Liver (tissue), 3 donors: ENCODE results near the gene SEC24C.

ENCODE experiments used
- EGR1 ChIP-seq, 2 donors: IDR thresholded peaks; 2 replicates each; pipeline ENCODE4 v1.6.1; 2016 to 2018; ENCODE audit warnings: antibody characterized with exemption in 2 of 2, low read depth in 2 of 2
- GABPA ChIP-seq, 2 donors: IDR thresholded peaks in 1 of 2; conservative IDR thresholded peaks in 1 of 2; 2 replicates each; pipeline ENCODE4 v1.6.1; 2016; ENCODE audit warnings: antibody characterized with exemption in 2 of 2, mild to moderate bottlenecking in 1 of 2, moderate library complexity in 1 of 2
- RAD21 ChIP-seq, 2 donors: IDR thresholded peaks; 2 replicates each; pipeline ENCODE4 v1.6.1; 2016; ENCODE audit warnings: antibody characterized with exemption in 2 of 2, mild to moderate bottlenecking in 2 of 2
- SP1 ChIP-seq: IDR thresholded peaks from 2 replicates; pipeline ENCODE4 v1.6.1; 2018; ENCODE audit warnings: antibody characterized with exemption, mild to moderate bottlenecking
- TAF1 ChIP-seq: conservative IDR thresholded peaks from 2 replicates; pipeline ENCODE4 v1.6.1; 2016; ENCODE audit warnings: antibody characterized with exemption, mild to moderate bottlenecking
- YY1 ChIP-seq: IDR thresholded peaks from 2 replicates; pipeline ENCODE4 v1.6.1; 2016; ENCODE audit warnings: antibody characterized with exemption, mild to moderate bottlenecking
- TF ChIP-seq, protein P1 (sequence below): fragments of 150-350 bp; IDR thresholded peaks from 2 replicates; pipeline ENCODE4 v1.5.1; 2017; ENCODE audit warnings: improper control_type of control experiment, low read depth, low read length; ENCODE audit not compliant: missing input control
- TF ChIP-seq, protein P2 (sequence below): IDR thresholded peaks from 2 replicates; pipeline ENCODE4 v1.6.1; 2016; ENCODE audit warnings: antibody characterized with exemption
- TF ChIP-seq, protein P3 (sequence below): IDR thresholded peaks from 2 replicates; pipeline ENCODE4 v1.6.1; 2016; ENCODE audit warnings: antibody characterized with exemption, mild to moderate bottlenecking
- TF ChIP-seq, protein P4 (sequence below): IDR thresholded peaks from 2 replicates; pipeline ENCODE4 v1.6.1; 2016; ENCODE audit warnings: antibody characterized with exemption
- TF ChIP-seq, protein P5 (sequence below): IDR thresholded peaks from 2 replicates; pipeline ENCODE4 v1.6.1; 2016; ENCODE audit warnings: antibody characterized with exemption
- donor health status: healthy.
- donor health status: healthy.

DNA sequence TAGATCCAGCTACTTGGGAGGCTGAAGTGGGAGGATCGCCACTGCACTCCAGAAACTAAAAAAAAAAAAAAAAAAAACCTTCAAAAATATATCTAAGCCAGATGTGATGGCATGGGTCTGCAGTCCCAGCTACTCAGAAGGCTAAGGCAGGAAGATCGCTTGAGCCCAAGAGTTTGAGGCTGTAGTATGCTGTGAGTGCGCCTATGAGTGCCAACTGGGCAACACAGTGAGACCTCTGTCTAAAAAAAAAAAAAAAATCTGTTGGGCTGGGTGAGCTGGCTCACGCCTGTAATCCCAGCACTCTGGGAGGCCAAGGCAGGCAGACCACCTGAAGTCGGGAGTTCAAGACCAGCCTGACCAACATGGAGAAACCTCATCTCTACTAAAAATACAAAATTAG lies 34.8 kb downstream of the SEC24C start:
- TF ChIP-seq EGR1 (IDR thresholded peaks at IDR 0.05; ENCODE audit: low read depth in 2 of 2) (no peak), TAF1 (no peak), GABPA (IDR thresholded peaks at IDR 0.05 in 1 of 2, conservative IDR thresholded peaks at IDR 0.05 in 1 of 2) (no peak), RAD21 (IDR thresholded peaks at IDR 0.05) (no peak), SP1 (no peak), YY1 (no peak)
- TF ChIP-seq, protein P1, sequence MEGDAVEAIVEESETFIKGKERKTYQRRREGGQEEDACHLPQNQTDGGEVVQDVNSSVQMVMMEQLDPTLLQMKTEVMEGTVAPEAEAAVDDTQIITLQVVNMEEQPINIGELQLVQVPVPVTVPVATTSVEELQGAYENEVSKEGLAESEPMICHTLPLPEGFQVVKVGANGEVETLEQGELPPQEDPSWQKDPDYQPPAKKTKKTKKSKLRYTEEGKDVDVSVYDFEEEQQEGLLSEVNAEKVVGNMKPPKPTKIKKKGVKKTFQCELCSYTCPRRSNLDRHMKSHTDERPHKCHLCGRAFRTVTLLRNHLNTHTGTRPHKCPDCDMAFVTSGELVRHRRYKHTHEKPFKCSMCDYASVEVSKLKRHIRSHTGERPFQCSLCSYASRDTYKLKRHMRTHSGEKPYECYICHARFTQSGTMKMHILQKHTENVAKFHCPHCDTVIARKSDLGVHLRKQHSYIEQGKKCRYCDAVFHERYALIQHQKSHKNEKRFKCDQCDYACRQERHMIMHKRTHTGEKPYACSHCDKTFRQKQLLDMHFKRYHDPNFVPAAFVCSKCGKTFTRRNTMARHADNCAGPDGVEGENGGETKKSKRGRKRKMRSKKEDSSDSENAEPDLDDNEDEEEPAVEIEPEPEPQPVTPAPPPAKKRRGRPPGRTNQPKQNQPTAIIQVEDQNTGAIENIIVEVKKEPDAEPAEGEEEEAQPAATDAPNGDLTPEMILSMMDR: no peak
- TF ChIP-seq, protein P2, sequence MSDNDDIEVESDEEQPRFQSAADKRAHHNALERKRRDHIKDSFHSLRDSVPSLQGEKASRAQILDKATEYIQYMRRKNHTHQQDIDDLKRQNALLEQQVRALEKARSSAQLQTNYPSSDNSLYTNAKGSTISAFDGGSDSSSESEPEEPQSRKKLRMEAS: no peak
- TF ChIP-seq, protein P3, sequence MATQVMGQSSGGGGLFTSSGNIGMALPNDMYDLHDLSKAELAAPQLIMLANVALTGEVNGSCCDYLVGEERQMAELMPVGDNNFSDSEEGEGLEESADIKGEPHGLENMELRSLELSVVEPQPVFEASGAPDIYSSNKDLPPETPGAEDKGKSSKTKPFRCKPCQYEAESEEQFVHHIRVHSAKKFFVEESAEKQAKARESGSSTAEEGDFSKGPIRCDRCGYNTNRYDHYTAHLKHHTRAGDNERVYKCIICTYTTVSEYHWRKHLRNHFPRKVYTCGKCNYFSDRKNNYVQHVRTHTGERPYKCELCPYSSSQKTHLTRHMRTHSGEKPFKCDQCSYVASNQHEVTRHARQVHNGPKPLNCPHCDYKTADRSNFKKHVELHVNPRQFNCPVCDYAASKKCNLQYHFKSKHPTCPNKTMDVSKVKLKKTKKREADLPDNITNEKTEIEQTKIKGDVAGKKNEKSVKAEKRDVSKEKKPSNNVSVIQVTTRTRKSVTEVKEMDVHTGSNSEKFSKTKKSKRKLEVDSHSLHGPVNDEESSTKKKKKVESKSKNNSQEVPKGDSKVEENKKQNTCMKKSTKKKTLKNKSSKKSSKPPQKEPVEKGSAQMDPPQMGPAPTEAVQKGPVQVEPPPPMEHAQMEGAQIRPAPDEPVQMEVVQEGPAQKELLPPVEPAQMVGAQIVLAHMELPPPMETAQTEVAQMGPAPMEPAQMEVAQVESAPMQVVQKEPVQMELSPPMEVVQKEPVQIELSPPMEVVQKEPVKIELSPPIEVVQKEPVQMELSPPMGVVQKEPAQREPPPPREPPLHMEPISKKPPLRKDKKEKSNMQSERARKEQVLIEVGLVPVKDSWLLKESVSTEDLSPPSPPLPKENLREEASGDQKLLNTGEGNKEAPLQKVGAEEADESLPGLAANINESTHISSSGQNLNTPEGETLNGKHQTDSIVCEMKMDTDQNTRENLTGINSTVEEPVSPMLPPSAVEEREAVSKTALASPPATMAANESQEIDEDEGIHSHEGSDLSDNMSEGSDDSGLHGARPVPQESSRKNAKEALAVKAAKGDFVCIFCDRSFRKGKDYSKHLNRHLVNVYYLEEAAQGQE: no peak
- TF ChIP-seq, protein P4, sequence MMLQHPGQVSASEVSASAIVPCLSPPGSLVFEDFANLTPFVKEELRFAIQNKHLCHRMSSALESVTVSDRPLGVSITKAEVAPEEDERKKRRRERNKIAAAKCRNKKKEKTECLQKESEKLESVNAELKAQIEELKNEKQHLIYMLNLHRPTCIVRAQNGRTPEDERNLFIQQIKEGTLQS: no peak
- TF ChIP-seq, protein P5, sequence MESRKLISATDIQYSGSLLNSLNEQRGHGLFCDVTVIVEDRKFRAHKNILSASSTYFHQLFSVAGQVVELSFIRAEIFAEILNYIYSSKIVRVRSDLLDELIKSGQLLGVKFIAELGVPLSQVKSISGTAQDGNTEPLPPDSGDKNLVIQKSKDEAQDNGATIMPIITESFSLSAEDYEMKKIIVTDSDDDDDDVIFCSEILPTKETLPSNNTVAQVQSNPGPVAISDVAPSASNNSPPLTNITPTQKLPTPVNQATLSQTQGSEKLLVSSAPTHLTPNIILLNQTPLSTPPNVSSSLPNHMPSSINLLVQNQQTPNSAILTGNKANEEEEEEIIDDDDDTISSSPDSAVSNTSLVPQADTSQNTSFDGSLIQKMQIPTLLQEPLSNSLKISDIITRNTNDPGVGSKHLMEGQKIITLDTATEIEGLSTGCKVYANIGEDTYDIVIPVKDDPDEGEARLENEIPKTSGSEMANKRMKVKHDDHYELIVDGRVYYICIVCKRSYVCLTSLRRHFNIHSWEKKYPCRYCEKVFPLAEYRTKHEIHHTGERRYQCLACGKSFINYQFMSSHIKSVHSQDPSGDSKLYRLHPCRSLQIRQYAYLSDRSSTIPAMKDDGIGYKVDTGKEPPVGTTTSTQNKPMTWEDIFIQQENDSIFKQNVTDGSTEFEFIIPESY: no peak
